Activated CD8-positive, alpha-beta memory T cell treated with anti-CD3 and anti-CD28 coated beads for 24 hours (primary cell): ENCODE data around the gene PCMT1.

ENCODE experiments used
- DNase-seq: peaks from one replicate; pipeline ENCODE4 v3.0.0-alpha.2; 2020

Gene PCMT1

DNA sequence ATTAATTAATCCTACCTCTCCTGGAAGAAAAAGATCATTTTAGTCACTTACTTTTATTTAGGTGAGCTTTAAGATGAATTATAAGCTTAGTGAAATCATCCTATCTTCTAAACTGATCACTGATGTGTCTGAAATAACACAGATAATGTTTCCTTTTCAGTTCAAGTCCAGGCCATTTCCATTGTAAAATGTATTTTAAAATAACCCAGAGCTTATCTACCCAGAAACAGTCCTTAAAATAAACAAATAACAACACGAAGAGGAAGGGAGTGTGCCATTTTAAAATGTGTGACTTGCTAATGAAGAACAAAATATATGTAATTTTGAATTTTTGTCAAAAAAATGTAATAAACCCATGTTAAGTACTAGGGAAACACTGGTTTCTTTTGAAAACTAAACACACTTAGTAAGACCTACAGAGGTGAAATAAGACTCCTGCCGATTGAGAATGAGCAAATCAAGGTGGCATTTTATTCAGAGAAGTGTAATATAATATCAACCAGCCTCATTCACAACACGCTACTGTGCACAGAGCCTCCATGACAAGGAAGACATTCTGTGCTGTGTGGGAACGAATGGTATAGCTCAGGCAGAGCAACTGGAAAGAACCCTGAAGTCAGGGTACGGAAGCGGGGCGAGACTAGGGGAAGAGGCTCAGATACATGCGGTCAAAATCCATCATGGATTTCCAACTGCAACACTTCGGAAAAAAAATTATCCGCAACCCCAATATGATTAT is 106.9 kb downstream of the PCMT1 start:
- DNase-seq: no peak

DNA sequence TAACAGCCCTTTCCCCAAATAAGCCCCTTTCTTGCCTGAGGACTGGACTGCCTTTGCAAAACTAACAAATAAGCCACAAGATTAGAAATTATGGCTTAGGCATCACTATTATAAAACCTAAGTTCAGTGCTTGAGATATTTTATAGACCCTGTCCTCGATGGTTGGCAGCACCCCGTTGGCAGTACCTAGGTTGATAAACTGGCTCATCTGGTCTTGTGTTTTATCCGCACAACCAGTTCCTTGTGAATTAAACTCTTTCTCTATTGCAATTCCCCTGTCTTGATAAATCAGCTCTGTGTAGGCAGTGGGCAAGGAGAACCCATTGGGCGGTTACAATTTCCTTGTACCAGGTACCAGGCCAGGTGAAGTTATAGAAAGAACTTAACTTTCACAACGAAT is 108.0 kb downstream of the PCMT1 start:
- no peak for DNase-seq

DNA sequence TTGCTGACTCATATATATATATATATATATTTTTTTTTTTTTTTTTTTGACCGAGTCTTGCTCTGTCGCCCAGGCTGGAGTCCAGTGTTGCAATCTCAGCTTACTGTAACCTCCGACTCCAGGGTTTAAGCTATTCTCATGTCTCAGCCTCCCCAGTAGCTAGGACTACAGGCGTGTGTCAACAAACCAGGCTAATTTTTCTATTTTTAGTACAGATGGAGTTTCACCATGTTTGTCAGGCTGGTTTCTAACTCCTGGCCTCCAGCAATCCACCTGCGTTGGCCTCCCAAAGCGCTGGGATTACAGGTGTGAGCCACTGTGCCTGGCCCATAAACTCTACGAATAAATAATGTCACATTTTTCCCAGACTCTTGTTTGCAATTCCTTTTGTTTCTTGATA is 109.8 kb downstream of the PCMT1 start:
- no peak for DNase-seq

DNA sequence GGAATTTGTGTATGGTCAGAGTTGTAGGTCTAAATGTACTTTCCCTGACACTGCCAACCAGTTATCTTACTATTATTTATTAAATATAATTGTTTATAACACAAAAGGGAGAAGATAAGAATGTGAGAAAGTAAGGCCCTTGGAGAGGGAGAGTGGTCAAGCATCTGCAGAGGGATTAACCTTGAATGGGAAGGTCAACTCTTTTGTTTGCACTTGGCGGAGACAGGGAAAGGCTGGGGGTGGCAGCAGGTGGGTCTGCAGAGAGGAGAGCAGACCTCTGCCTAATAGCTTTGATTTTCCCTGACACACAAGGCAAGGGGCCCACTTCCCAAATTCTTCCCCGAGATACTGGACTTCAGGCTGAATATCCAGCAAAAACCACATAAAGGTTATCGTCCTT is 110.4 kb downstream of the PCMT1 start:
- no peak for DNase-seq

DNA sequence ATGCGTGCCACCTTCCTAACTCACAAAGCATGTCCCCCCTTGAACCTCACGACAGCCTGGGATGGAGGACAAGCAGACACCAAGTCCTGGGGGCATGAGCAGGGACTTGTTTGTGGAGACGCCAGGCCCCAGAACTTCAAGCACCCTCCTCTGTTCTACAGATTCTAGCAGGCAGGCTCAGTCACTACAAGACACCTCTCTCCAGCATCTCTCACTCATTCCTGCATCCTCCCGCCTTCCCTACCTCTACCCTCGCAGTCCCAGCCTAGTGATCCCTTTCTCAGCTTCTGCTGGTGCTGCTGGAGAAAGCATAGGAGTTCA is 110.9 kb downstream of the PCMT1 start:
- DNase-seq: no peak
